Medulla oblongata (tissue), 1 donor: ENCODE data around the gene MLXIP.
"Not testable (repeated sequence)": the region's sequence is repeated elsewhere in the genome, so short reads cannot be mapped to it uniquely, and the experiment has no call there.

Source experiments
- DNase-seq: peaks from one replicate; pipeline ENCODE4 v3.0.0-alpha.2; 2015; ENCODE audit errors: extremely low spot score

MLXIP gene, protein sequence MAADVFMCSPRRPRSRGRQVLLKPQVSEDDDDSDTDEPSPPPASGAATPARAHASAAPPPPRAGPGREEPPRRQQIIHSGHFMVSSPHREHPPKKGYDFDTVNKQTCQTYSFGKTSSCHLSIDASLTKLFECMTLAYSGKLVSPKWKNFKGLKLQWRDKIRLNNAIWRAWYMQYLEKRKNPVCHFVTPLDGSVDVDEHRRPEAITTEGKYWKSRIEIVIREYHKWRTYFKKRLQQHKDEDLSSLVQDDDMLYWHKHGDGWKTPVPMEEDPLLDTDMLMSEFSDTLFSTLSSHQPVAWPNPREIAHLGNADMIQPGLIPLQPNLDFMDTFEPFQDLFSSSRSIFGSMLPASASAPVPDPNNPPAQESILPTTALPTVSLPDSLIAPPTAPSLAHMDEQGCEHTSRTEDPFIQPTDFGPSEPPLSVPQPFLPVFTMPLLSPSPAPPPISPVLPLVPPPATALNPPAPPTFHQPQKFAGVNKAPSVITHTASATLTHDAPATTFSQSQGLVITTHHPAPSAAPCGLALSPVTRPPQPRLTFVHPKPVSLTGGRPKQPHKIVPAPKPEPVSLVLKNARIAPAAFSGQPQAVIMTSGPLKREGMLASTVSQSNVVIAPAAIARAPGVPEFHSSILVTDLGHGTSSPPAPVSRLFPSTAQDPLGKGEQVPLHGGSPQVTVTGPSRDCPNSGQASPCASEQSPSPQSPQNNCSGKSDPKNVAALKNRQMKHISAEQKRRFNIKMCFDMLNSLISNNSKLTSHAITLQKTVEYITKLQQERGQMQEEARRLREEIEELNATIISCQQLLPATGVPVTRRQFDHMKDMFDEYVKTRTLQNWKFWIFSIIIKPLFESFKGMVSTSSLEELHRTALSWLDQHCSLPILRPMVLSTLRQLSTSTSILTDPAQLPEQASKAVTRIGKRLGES

DNA sequence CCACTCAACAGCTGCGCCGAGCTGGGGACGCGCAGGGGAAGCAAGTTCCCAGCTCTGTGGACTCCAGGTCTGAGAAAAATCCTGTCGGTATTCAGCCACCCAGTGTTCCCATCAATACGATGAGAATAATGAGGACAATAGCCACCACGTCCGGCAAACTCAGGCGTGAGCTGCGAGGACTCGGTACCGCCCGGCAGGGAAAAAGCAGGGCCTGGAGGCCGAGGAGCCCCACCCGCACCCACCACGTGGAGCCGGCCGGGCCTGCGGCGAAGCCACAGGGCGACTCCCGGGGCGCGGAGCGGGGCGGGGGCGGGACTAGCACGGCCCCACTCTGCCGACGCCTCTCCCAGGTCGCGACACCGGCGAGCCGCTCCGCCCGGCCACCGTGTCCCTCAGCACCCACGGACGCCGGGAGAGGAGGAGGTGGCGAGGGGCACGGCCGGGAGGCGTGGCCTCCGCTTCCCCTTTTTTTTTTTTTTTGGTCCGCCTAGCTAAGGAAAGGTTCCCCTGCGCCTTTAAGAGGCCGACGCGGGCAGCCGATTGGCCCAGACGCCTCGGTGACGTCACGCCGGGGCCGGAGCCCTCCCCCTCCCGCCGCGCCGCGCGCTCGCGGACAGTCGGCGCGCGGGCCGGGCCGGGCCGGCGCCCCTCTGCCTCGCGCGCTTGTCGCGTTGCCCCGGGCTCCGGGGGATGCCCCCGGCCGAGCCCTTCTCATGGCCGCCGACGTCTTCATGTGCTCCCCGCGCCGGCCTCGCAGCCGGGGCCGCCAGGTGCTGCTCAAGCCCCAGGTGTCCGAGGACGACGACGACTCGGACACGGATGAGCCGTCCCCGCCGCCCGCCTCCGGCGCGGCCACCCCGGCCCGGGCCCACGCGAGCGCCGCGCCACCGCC lies at the start of gene MLXIP:
Gene MLXIP, plus strand, starts transcription at position 616 of the 892 bp plus-strand sequence. Its CDS starts 98 bp downstream, at position 714.
- DNase-seq: peak; percentile 93

DNA sequence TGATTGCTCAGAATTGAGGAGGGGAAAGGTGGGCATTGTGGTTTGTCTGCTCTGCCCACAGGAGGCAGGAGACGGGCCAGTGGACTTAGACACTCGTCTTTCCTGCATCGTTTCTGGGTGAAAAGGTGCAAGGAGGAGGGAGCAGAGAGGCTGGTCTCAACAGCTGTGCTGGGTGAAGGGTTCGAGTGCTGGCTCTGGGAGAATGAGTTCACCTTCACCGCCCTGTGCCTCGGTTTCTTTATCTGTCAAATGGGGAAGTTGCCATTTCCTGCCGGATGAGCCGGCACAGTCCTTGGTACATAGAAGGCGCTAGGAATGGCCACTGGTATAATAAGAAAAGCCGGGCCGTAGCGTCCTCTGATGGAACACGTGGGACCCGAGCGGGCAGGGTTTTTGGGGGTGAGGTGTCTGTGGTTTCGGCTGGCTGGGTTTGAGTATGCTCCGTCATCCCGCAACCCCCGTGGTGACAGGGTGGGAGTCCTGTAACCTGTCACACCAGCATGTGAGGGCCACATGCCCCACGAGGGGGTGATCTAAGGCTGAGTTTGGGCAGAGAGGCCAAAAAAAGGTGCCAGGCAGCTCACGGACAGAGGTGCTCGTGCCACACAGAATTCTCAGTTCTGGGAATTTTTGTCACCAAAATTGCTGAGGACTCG lies 49.5 kb upstream of the MLXIP start:
- DNase-seq: no peak

DNA sequence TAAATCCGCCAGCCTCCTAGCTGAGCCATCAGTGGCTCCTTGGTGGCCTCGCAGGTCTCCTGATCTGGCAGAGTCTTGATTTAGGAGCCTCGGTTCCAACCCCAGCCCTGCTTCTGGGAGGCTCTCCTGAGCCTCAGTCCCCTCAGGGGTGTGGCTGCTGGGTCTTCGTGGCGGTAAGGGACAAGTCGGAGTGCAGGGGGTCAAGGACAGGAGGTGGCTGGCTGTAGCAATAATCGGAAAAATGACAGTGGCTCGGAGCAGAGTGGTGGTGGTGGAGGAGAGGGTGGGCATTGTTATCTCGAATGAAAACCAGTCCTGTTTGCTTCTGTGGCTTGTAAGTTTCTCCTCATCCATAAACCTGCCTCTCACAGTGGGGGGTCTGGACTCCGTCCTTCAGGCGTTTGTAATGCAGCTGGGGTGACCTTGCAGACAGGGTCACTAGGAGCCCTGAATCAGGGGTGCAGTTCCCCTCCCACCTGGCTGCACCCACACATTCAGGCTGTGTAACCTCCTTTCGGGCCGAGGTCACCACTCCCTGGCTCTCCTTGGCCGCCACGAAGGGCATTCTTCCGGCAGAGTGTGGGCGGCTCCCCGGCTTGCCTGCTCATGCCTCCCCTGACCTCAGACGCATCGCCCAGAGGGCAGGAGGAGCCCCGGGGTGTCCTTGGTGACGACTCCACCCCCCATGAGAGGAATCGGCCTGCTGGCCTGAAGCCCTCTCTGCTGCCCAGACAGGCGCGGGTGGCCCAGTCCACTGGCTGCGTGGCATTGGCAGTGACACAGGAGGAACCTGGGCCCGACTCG lies 48.7 kb upstream of the MLXIP start:
- DNase-seq: no peak

DNA sequence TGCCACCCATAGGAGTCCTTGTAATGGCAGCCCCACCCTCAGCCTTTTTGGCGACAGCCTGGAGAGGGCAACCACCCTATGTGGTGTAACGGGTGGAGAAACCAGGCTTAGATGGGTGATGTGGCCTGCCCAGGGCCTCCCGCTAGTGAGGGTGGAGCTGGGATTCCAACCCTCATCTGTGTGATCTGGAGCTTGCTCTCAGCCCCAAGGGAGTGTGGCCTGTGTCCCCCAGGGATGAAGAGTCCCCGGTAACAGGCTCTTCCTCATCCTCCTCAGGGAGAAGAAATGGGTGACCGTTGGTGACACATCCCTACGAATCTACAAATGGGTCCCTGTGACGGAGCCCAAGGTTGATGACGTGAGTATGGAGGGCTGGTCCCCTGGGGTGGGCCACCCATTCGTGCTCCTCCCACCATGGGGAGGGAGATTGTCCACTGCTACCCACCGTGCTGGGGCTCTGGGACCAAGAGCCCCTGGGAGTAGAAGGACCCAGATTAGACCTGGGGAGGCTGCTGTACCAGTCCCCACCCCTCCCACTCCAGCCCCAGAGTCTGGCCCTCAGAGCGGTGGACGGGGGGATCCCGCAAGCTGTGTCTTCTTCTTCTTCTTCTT lies 48.0 kb upstream of the MLXIP start:
- DNase-seq: no peak

DNA sequence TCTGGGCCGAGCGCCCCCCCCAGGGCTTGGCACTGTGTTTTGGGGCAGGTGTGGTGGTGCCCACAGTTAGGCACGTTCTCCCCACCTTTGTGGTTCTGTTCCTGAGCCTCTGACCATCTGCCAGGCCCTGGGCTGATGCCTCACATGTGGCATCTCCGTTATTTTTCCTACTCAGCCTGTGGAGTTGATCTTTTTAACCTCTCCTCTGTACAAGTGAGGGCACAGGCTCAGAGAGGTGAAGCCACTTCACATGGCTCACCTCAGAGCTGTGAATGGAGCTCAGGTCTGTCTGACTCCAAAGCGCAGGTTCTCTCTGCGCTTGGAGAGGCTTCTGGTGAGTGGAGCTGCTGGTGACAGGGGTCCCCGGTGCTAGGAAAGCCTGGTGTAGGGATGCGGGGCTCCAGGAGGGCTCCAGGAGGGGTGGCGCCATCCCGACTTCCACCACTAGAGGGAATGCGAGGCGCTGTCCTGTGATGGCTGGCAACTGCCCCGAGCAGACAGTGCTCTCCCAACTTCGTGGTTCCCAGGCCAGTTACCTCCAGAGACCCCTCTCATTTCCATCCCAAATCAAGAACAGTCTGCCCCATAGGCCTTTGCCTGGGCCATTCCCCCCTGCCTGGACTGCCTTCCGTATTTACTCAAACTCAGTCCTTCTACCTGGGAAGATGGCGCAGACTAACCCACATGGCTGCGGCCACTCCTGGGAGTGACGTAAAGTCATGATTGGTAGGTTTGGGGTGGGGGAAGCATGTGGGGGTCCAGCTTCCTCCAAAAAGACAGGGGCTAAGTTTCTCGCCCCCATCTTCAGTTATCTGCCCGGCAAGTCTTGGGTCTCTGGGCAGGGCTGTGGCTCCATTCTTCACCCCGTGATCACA lies 47.0 kb upstream of the MLXIP start:
- DNase-seq: no peak

DNA sequence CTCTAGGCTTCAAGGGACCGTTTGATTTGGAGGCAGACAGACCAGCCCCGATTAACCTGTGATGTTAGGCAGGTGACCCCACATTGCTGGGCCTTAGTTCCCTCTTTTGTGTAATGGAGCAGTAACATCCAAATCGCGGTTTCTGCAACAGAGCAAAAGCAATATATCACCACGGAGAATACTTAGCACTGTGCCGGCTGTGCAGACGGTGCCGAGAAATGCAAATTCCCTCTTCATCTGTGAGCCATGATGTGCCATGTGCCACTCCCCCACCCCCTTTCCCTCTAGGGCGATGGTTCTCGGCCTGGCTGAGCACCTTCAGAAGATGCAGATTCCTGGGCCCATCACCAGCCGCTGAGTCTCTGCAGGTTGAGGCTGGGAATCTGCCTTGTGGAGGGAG lies 46.0 kb upstream of the MLXIP start:
- DNase-seq: no peak

DNA sequence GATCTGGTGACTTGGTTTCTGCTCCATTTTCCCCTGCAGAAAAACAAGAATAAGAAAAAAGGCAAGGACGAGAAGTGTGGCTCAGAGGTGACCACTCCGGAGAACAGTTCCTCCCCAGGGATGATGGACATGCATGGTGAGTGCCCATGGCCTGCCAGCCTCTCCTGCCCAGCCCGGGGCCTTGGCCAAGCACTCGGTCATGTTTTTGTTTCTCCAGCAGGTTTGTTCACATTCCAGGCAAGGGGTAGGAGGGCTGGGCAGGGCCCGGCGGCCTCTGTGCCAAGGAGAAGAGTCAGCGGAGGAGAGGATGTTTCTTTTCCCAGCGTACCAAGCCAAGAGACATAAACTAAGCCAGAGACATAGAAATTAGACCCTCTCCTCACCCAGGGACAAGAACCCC lies 43.3 kb upstream of the MLXIP start:
- DNase-seq: peak; percentile 42

DNA sequence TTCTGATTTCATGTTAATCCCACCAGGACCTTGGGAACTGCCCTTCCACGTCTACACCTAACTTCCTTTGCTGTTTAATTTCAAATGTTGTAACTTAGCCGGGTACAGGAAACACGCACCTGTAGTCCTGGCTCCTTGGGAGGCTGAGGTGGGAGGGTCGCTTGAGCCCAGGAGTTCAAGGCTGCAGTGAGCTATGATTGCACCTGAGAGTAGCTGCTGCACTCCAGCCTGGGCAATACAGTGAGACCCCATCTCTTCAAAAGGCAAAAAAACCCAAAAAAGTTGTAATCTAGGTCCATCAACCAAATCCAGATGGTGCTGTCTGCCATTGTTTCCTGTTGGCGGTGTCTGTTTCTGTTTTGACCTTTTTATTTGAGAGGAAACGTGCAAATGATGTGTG lies 42.4 kb upstream of the MLXIP start:
- no peak for DNase-seq

DNA sequence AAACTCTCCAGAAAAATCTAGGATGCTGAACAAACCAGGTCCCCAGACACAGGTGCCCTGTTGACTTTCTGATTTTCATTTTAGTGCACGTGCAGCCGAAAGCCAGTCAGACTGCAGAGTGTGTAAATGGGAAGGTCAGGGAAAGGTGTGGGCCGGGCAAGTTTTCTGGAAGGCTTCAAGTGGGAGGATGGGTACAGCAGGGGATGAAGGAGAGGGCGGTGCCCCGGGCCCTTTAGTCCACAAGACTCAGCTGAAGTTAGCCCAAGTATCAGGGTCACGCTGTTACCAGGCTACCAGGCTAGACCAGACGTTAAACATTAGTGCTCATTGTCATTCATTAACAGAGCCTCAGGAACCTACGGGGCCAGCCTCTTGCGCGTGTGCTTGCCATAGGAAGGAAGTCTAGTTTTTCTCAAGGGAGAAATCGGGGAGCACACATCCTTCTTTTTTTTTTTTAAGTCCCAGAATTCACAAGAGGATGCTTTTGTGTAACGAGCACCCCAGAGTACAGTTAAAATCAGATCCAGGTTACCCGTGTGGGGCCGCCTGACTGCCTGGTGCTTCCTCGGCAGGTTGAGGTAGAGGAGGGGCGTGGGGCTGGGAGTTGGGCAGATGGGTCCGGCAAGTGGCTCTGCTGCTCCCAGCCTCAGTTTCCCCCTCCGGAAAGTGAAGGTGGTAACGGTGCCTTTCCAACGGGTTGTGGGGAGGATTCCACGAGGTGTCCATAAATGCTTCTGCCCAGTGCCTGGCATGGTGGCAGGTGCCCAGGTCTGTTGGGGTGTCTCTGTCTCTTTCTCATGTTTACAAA lies 37.8 kb upstream of the MLXIP start:
- DNase-seq: no peak

DNA sequence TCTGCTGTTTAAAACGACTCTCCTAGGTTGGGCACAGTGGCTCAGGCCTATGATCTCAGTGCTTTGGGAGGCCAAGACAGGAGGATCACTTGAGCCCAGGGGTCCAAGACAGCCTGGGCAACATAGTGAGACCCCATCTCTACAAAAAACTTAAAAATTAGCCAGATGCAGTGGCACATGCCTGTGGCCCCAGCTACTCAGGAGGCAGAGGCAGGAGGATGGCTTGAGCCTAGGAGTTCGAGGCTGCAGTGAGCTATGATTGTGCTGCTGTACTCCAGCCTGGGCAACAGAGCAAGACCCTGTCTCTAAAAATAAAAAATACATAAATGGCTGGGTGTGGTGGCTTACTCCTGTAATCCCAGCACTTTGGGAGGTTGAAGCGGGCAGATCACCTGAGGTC lies 37.1 kb upstream of the MLXIP start:
- DNase-seq: not testable (repeated sequence)

DNA sequence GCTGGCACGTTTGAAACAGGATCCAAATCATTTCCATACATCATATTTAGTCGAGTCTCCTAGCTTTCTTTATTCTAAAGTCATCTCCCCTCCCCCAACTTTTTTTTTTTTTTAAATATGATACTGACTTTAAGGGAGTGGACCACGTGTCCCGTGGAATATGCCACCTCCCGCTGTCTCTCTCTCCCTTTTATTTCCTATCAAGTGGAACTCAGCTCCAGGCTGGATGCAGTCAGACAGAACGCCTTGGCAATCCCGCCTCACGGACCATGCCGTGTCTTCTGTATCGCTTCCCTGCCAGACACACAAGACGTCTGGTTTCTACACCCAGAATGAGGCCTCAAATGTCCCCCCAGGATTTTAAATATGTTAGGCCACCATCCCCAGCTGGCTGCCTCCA lies 35.6 kb upstream of the MLXIP start:
- DNase-seq: no peak

DNA sequence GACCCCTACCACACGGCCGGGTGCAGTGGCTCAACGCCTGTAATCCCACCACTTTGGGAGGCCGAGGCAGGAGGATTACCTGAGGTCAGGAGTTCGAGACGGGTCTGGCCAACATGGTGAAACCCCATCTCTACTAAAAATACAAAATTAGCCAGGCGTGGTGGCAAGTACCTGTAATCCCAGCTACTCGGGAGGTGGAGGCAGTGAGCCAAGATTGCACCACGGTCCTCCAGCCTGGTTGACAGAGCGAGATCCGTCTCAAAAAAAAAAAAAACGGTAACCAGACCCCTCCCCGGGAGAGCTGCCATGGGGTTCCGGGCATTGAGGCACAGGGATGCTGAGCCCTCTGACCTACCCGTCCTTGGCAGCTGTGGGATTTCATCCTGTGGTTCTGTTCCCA lies 35.1 kb upstream of the MLXIP start:
- DNase-seq: no peak

DNA sequence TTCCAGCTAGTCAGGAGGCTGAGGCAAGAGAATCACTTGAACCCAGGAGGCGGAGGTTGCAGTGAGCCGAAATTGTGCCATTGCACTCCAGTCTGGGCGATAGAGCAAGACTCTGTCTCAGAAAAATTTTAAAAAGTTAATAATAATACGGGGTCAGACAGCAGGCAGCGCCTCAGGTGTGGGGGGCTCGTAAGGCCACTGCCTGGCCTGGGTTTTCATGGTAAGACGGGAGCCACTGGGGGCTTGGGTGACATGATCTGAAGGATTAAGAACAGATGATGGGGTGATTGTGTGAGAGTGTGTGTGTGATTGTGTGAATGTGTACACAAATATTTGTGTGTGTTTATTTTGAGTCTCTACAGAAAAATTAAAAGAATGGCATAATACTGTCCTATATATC lies 33.3 kb upstream of the MLXIP start:
- no peak for DNase-seq

DNA sequence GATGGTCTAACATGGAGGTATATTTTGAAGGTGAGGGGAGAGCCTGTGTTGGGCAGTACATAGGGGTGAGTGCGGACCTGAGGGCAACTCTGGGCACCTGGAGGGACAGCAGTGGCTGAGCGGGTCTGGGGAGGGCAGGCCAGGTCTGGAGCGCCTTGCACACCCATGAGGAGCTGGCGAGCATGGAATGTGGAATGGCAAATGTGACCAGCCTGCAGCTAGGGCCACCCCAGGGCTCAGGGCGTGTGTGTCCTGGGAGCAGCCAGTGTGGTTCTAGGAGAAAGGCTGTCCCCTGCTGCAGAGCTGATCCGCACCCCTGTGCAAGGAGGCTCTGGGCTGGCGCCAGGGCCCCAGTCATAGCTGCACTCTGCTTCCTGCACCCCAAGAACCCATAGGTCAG lies 32.4 kb upstream of the MLXIP start:
- no peak for DNase-seq

DNA sequence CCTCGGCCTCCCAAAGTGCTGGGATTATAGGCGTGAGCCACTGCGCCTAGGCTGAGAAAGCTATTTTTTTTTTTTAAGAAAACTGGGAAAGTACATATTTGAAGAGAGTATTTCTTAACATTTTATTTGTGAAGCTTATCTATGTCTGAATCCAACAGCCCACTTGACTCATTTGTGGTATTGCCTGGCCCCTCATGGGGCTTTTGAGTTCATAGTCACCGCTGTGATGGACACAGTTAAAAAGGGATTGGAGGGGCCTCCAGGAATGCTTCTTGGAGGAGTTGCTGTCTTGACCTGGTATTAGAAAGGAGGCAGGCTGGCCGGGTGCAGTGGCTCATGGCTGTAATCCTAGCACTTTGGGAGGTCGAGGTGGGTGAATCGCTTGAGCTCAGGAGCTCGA lies 30.4 kb upstream of the MLXIP start:
- no peak for DNase-seq

DNA sequence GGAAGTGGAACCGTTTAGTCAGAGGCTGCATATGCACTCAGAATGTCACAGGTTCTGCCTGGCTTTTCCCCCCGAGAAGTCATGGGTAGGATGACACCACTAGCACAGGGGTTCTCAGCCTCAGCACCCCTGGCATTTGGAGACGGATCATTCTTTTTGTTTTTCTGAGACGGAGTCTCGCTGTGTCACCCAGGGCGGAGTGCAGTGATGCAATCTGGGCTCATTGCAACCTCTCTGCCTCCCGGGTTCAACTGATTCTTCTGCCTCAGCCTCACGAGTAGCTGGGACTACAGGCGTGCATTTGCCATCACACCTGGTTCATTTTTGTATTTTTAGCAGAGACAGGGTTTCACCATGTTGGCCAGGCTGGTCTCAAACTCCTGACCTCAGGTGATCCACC lies 28.7 kb upstream of the MLXIP start:
- no peak for DNase-seq

DNA sequence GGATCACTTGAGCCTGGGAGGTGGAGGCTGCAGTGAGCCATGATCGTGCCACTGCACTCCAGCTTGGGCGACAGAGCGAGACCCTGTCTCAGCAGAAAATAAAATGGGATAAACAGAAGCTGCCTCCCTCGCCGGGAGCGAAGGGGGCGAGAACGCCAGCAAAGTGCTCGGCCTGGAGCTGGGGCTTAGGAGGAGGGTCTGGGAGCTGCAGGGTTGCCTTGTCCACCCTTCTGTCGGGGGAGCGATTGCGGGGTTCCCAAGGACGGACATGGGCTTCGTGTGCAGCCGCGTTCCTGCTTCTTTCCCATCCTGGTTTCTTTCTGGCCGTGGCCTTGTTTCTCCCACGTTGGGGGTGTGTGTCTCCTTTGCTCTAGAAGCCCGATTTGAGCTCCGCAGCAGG lies 27.9 kb upstream of the MLXIP start:
- DNase-seq: no peak

DNA sequence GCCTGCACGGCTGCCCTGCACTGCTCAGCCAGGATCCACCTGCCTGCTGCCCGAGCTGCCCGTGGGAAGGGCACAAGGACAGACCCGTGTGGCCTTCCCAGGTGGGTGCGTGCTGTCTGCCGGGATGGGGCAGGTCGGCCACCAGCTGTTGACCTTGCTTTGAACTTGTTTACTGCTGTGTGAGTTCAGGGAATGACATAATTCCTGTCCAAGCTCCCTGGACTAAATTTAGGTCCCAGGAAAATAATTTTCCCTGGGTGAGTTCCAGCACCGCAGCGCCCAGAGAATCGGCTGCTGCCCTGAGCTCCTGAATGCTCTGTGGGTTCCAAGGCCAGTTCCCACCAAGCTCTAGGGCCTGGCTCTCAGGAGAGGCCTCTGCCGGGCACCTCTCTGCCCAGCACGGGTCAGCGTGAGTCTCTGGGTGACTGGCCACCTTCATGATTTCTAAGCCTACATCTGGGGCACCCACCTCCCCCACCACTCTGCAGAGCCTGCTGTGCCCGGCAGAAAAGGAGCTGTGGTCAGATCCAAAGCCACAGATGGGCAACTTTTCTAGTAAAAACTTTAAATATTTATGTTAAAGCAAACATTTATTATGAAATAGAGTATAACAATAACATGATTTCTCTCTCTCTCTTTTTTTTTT lies 27.2 kb upstream of the MLXIP start:
- no peak for DNase-seq
